Spleen (tissue), 7 donors: ENCODE measurements around the gene PPDPF.

ENCODE experiments used
- CTCF ChIP-seq, 11 experiments: fragments of 200-600 bp in 7 of 11; fragments of 450-650 bp in 4 of 11; sonication (generic) in 4 of 11; IDR thresholded peaks in 8 of 11; conservative IDR thresholded peaks in 3 of 11; 1 replicate in 7 of 11; 2 replicates in 4 of 11; pipeline versions ENCODE4 v1.4.0 to v1.8.0; 2016 to 2021; ENCODE audit warnings: antibody characterized with exemption in 11 of 11, inconsistent platforms in 4 of 11, mild to moderate bottlenecking in 1 of 11
- POLR2AphosphoS5 ChIP-seq, 3 donors: sonication (generic); formaldehyde crosslinking; IDR thresholded peaks; one replicate each; pipeline ENCODE4 v1.5.1; 2017; ENCODE audit warnings: antibody characterized with exemption in 3 of 3
- donor health status: DM: no; HTN: no; CAD: no; lungs with moderate emphysema.
- donor health status: DM: no; HTN: no; CAD: no.
- donor health status: DM: no; HTN: no; CAD: no.

GRCh38 chr20:63478346-63479302 is 41.9 kb upstream of the PPDPF start:
- TF ChIP-seq CTCF (IDR thresholded peaks at IDR 0.05 in 8 of 11, conservative IDR thresholded peaks at IDR 0.05 in 3 of 11), result no peak
- TF ChIP-seq POLR2AphosphoS5 (IDR thresholded peaks at IDR 0.05), result no peak
